Esophagus mucosa (tissue), 1 donor: ENCODE data around the gene LIPC. TPM values are rescaled to one million over a fixed set of nuclear protein-coding genes. Genes with fewer than 3 reads are reported as not detected.
"Not testable (repeated sequence)": the region's sequence is repeated elsewhere in the genome, so short reads cannot be mapped to it uniquely, and the experiment has no call there.

Experiments used
- ATAC-seq: fragments of 200-7000 bp; cut with Tn5 transposase; one replicate; pipeline ENCODE4 v1.9.1; 2020
- total RNA-seq: library from RNA; stranded (reverse); gene quantifications from one replicate; pipeline ENCODE4 v1.2.4, GENCODE V29; 2023
- donor health status: DM: yes; HTN: yes; CAD: no.

LIPC gene
- total RNA-seq, 1 donor from 2014 or later = not detected

GRCh38 chr15:58589047-58589446 lies 157.3 kb downstream of the LIPC start:
- no peak for ATAC-seq

GRCh38 chr15:58590236-58590635 lies 158.4 kb downstream of the LIPC start:
- no peak for ATAC-seq

DNA sequence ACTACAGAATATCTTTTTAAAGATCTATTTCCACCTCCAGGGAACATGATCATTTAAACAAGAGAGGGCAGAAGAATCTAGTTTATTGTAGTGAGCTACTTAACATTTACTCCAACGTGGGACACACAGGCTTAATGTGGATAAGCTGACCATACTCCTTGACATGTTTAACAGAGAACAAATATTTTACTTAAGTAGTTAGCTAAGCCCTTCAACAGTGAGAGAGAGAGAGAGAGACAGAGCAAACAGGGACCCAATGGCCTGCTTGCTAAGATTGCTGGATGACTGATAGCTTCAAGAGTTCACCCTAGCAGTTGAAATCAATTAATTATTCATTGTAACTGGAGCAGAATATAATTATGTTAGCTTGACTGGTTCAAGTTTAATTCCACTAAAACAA lies 159.1 kb downstream of the LIPC start:
- ATAC-seq = no peak

GRCh38 chr15:58593870-58594269 lies 162.1 kb downstream of the LIPC start:
- no peak for ATAC-seq

GRCh38 chr15:58594898-58595297 lies 163.1 kb downstream of the LIPC start:
- ATAC-seq = no peak

DNA sequence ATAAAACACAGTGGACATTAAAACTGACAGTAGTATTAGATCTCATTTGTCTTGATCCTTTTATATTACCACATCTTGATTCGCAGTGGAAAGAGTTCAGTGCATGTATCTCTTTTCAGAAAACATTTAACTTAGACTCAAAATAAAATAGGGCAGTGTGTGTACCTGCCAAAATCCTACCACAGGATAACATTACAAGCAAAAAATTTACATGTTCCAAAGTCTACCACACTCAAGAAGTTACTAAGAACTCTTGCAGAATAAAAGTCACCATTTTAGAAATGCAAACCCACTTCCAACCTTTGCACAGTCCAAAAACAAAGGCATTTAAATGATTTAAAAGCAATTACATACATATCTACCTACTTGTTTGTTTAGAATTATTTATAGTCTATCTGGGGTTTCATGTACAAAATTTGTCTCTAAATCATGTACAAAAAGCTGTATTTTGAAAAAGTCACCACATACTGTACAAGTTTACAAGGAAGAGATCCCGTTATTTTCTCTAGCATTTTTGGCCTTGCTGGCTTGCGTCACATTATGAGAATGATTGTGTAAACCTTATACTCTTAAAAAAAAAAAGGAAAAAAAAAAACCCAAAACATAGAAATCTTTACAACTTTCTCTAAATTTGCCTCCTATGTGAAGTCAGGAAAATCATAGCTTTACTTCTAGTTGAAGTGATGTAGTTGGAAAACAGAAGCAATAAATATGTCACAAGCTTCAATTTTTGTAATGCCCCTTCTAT lies 163.9 kb downstream of the LIPC start:
- ATAC-seq = no peak

GRCh38 chr15:58597943-58598828 lies 166.4 kb downstream of the LIPC start:
- ATAC-seq = no peak

- no peak for ATAC-seq
Measured at GRCh38 chr15:58598829-58599210, 167.0 kb downstream of the LIPC start.

DNA sequence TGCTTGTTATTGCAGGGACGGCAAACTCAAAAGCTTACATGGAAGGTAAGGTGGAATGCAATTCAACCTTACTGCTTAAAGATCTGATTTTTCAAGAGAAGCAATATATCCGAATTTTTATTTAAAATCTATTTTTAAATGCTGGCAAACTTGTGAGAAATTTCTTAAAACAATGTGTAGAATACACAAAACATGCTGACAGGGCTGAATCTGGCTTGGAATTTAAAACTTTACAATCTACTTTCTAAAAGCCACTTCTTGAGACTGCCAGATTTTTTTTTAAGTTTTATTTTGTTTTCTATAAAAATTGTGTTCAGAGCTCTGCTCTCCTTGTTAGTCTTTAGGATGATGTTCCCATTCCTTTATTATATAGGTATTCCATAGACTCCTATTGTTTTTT lies 171.0 kb downstream of the LIPC start:
- ATAC-seq = no peak

DNA sequence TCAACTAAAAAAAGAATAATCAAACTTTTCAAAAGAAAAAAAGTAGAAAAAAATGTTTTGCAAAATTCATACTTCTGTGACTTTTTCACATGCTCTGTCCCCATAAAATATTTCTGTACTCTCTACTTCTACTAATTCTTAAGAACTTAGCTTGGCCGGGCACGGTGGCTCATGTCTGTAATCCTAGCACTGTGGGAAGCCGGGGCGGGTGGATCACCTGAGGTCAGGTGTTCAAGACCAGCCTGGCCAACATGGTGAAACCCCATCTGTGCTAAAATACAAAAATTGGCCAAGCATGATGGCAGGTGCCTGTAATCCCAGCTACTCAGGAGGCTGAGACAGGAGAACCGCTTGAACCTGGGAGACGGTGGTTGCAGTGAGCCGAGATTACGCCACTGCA lies 172.1 kb downstream of the LIPC start:
- ATAC-seq = not testable (repeated sequence)

DNA sequence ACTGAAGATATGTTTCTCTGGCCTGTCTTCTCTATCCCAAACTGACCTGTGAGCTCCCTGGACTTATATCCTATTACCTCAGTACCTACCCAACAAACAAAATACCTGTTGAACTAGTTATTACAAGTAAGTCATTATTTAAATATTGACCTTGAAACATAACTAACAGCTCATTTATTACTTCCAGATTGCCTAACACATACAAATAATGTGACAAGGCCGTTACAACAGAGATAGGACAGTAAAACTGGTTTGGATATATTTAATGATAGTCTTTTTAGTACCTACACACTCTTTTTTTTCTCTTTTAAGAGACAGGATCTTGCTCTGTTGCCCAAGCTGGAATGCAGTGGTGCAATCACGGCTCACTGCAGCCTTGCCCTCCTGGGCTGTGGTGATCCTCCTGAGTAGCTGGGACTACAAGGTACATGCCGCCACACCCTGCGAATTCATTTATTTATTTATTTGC lies 172.7 kb downstream of the LIPC start:
- peak; percentile 91 for ATAC-seq

DNA sequence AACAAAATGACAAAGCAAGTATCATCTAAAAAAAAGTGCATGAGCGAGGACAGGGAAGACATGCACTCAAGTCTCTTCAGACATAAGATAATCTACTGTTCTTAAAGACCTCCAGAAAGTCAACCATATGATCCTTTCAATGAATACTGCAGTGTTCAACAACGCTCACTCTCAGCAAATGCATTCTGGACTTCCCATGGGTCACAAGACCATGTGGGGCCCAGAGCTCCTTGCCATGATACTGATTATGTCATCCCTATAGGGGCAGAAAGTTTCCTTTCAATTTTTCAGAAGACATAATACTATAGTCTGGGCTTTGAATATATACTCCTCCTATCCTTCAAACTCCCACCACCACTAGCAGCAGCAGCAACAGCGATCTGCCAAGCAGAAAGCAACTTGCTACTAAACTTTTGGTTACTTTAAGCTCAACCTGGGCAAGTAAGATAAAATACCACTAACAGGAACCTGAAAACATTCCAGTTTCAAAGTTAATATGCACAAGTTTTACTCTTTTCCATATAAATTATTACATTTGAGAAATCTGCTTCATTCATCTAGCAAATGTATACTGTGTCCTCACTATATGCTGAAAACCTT lies 174.2 kb downstream of the LIPC start:
- no peak for ATAC-seq

DNA sequence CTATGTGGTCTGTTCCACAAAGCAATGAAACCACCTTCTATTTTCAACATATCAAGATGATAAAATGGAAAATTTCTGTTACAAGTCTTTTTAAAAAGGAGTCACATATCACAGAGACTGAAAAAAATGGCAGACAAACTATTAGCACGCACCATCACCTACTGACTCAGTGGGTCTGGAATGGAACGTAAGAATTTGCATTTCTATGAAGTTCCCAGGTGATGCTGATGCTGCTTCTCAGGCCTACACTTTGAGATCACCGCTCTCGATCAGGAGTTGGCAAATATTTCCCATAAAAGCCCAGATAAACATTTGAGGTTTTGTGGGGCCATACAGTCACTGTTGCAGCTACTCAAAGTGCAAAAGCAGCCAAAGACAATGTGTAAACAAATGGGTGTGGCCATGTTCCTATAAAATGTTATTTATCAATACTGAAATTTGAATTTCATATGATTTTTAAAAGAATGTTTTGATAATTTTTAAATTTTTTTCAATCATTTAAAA lies 174.8 kb downstream of the LIPC start:
- no peak for ATAC-seq

- no peak for ATAC-seq
Measured at GRCh38 chr15:58608129-58608590, 176.4 kb downstream of the LIPC start.

DNA sequence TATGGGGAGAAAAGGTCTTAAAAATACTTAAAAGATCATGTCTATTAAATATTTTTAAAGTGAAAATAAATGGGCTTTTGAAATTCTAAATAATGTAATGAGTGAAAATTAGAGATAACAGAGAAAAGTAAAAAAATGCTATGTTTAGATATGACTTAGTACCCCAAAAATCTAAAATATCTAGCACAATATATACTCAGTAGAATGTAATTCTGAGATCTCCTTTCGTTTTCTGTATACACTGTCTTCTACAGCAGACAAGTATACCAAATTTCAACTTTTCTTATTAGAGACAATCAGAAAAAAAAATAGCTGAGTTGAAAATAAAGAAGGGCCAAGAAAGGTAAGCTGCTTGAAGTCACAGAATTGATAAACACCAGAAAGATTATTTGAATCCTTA lies 176.9 kb downstream of the LIPC start:
- ATAC-seq = no peak

DNA sequence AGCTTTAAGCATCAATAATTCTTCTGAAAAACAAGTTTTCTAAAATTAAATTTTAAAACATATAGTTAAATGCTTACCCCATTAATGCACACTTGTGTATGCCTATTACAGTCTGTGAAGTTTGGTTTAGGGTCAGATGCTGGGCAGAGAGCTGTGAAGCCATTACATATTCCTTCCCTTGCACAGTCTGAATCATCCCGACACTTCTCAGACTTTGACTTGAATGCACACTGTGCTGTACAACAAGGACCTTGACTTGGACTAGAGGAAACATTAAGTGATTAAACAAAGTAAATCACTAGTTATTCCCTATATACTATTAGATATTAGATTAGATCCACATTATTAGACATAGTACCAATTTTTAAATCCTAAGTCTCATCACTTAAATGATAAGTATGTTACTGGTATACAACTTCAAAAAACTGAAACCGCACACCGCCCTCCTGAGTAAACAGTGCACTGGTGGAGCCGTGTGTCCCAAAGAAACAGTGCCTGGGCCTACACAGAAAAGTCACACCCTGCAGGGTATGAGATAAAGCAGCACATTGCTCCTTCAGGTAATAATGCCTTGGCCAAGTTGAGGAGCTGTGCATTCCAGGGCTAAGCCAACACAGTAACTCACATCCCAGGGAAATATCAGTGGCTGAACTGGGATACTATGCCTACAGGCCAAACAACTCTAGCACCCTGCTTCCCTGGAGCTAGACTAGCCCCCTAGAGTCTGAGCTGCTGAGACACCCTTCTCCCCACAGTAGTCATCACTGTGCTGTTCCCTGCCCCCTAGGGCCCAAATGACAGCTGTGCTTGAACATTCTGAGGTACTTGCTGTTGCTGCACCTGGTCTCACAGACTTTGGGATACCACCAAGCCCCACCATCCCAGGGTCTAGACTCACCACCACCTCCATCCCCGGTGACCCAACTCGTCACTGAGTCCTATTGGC lies 180.2 kb downstream of the LIPC start:
- ATAC-seq = peak; percentile 20

DNA sequence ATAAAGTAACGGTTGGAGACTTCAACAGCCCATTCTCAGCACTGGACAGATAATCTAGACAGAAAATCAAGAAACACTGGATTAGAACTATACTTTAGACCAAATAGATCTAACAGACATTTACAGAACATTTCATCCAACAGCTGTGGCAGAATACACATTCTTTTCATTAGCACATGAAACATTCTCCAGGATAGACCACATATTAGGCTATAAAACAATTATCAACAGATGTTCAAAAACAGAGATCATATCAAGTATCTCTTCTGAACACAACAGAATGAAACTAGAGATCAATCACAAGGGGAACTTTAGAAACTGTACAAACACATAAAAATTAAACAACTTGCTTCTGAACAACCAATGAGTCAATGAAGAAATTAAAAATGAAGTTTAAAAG lies 184.4 kb downstream of the LIPC start:
- no peak for ATAC-seq
